ENCODE results near the gene TCIRG1.

- TF ChIP-seq ZFX (IDR thresholded peaks at IDR 0.05) (no peak), CTCF (conservative IDR thresholded peaks at IDR 0.05) (no peak)
Measured at GRCh38 chr11:67996622-67997474, 42.0 kb upstream of the TCIRG1 start.
